K562 (cell line): ENCODE data around the gene MDFIC. TPM values are rescaled to one million over a fixed set of nuclear protein-coding genes. Genes with fewer than 3 reads are reported as not detected.

Experiments used
- ATAC-seq: fragments of 200-7000 bp; cut with Tn5 transposase; 3 replicates; pipeline ENCODE4 v1.9.1; 2020; ENCODE audit warnings: moderate library complexity
- BruUV-seq: library from RNA; stranded (reverse); fragments of 400-500 nt; replicated peaks from 2 replicates; lab custom pipeline; 2021; lab: Mats Ljungman, UMichigan
- CTCF ChIA-PET: fragments of 300-600 bp; formaldehyde crosslinking; extraction: SDS; loops from one replicate; lab custom pipeline; 2021; ENCODE audit warnings: low intra/inter-chr PET ratio; lab: Yijun Ruan, JAX
- POLR2A ChIA-PET: fragments of 300-600, 350-650 bp; sonication (Branson Sonifier 250); formaldehyde crosslinking; extraction: SDS; loops from one replicate; lab custom pipeline; 2021; ENCODE audit warnings: antibody characterized with exemption, inconsistent platforms; lab: Yijun Ruan, JAX
- DNase-seq, 4 experiments: peaks; one replicate each; pipeline versions ENCODE4 v3.0.0 to v3.0.0-alpha.2; 2011 to 2018; ENCODE audit warnings: low spot score in 3 of 4, mixed read lengths in 3 of 4; ENCODE audit errors: extremely low read depth in 1 of 4
- FAIRE-seq: peaks from 2 replicates; lab custom pipeline; 2011; peaks lifted over from hg19 to GRCh38; lab: Jason Lieb, UNC
- H2AFZ ChIP-seq: 2 replicates; pipeline ENCODE4 v1.6.0; 2011; ENCODE audit warnings: low read depth, low read length, control low read depth, inconsistent platforms
- H3K27ac ChIP-seq: fragments of 200-600 bp; 3 replicates; pipeline ENCODE4 v1.8.0; 2011; ENCODE audit warnings: low read depth, mild to moderate bottlenecking, control low read depth, inconsistent platforms, low read length, moderate library complexity, mixed read lengths; ENCODE audit errors: extremely low read depth
- H3K27me3 ChIP-seq, 2 experiments: fragments of 300-600 bp in 1 of 2; 2 replicates in 1 of 2; 3 replicates in 1 of 2; pipeline versions ENCODE4 v1.6.0 to v1.8.0; 2011; ENCODE audit warnings: inconsistent platforms in 2 of 2, low read length in 2 of 2, mild to moderate bottlenecking in 1 of 2, mixed read lengths in 1 of 2, moderate library complexity in 1 of 2; ENCODE audit not compliant: control insufficient read depth in 2 of 2, insufficient read depth in 2 of 2
- H3K36me3 ChIP-seq: fragments of 300-600 bp; 3 replicates; pipeline ENCODE4 v1.8.0; 2011; ENCODE audit warnings: mild to moderate bottlenecking, low read length, inconsistent platforms; ENCODE audit not compliant: control insufficient read depth, insufficient read depth
- H3K4me1 ChIP-seq, 2 experiments: fragments of 200-600 bp in 1 of 2; replicated peaks in 1 of 2; 2 replicates in 1 of 2; 3 replicates in 1 of 2; pipeline versions ENCODE4 v1.5.1 to v1.8.0; 2011; ENCODE audit warnings: inconsistent platforms in 2 of 2, low read length in 2 of 2, mild to moderate bottlenecking in 1 of 2, mixed read lengths in 1 of 2, moderate library complexity in 1 of 2; ENCODE audit not compliant: control insufficient read depth in 2 of 2, insufficient read depth in 2 of 2
- H3K4me2 ChIP-seq: 2 replicates; pipeline ENCODE4 v1.6.1; 2011; ENCODE audit warnings: low read length, control low read depth, inconsistent platforms, mixed read lengths; ENCODE audit not compliant: insufficient read depth
- H3K4me3 ChIP-seq: fragments of 200-600 bp; sonication (generic), shearing (Covaris generic); 2 replicates; pipeline ENCODE4 v1.5.1; 2016; ENCODE audit warnings: control low read depth, inconsistent platforms
- H3K79me2 ChIP-seq: fragments of 200-600 bp; 3 replicates; pipeline ENCODE4 v1.8.0; 2011; ENCODE audit warnings: low read length, inconsistent platforms; ENCODE audit not compliant: control insufficient read depth, insufficient read depth
- H3K9ac ChIP-seq, 2 experiments: 2 replicates each; pipeline versions ENCODE4 v1.6.0 to v1.6.1; 2011; ENCODE audit warnings: low read depth in 2 of 2, low read length in 2 of 2, control low read depth in 1 of 2, inconsistent platforms in 1 of 2, mild to moderate bottlenecking in 1 of 2, mixed read lengths in 1 of 2; ENCODE audit not compliant: insufficient read depth in 1 of 2
- H3K9me1 ChIP-seq: one replicate; pipeline ENCODE4 v1.6.0; 2011; ENCODE audit warnings: inconsistent platforms, mild to moderate bottlenecking, low read length, moderate library complexity; ENCODE audit not compliant: control insufficient read depth, insufficient read depth
- H3K9me3 ChIP-seq: replicated peaks from 2 replicates; pipeline ENCODE4 v1.5.1; 2011; ENCODE audit warnings: low read depth, low read length, inconsistent platforms; ENCODE audit not compliant: control insufficient read depth, insufficient read depth
- H4K20me1 ChIP-seq: replicated peaks from 2 replicates; pipeline ENCODE4 v1.6.1; 2011; ENCODE audit warnings: low read length, inconsistent platforms, mixed read lengths; ENCODE audit not compliant: control insufficient read depth, insufficient read depth
- JUN ChIP-seq, 2 experiments: sonication (generic) in 1 of 2; formaldehyde crosslinking in 1 of 2; IDR thresholded peaks; 2 replicates each; pipeline versions ENCODE4 v1.6.1 to v1.8.0; 2012 to 2022; ENCODE audit warnings: borderline replicate concordance in 2 of 2, mild to moderate bottlenecking in 2 of 2, improper control_type of control experiment in 1 of 2, low read depth in 1 of 2, low read length in 1 of 2, missing genetic modification reagents in 1 of 2
- PTRF ChIP-seq: fragments of 450-650 bp; IDR thresholded peaks from 2 replicates; pipeline ENCODE4 v1.6.1; 2016; ENCODE audit warnings: mild to moderate bottlenecking, missing genetic modification characterization, missing compliant biosample characterization
- SRSF1 ChIP-seq: fragments of 200-400 bp; formaldehyde crosslinking; IDR thresholded peaks from 2 replicates; pipeline ENCODE4 v1.6.1; 2017; ENCODE audit warnings: mild to moderate bottlenecking, low read depth, low read length, moderate library complexity
- STAT5B ChIP-seq: fragments of 250-450 bp; sonication (Bioruptor Pico); IDR thresholded peaks from 2 replicates; pipeline ENCODE4 v1.8.0; 2021; ENCODE audit warnings: mild to moderate bottlenecking, inconsistent platforms
- ZNF644 ChIP-seq: fragments of 200-800 bp; sonication (Bioruptor generic); IDR thresholded peaks from 2 replicates; pipeline ENCODE4 v1.6.1; 2016; ENCODE audit warnings: low read depth, missing genetic modification characterization, missing compliant biosample characterization
- WGBS: fragments of 100-300 bp; shearing (Covaris generic); methylation state at CpG from one replicate; pipeline ENCODE4 v1.1.6; 2016; ENCODE audit warnings: low coverage, mixed read lengths; ENCODE audit not compliant: insufficient coverage; ENCODE audit errors: missing lambda C conversion rate; 5-methylcytosine and 5-hydroxymethylcytosine counted together
- in situ Hi-C: fragments of 300-500 bp; cut with MboI; formaldehyde crosslinking; loops from 4 replicates; pipeline ENCODE4 v1.15.0; 2018; ENCODE audit warnings: inconsistent platforms, mixed read lengths
- intact Hi-C: fragments of 100-400 bp; cut with micrococcal nuclease; formaldehyde crosslinking; loops from 2 replicates; pipeline ENCODE4 v1.14.2; 2022
- polyA plus RNA-seq, 8 experiments: library from polyadenylated mRNA; depleted of rRNA in 4 of 8; stranded (reverse) in 5 of 8; unstranded in 3 of 8; fragments of >200 nt; fragmentation: Nextera tagmentation in 2 of 8; fragmentation: Illumina TruSeq in 1 of 8; extraction: Ambion mirVana in 2 of 8; extraction: Trizol in 1 of 8; gene quantifications; 2 replicates each; pipeline versions ENCODE4 v1.2.1 to v1.2.3, GENCODE V29; 2011 to 2014; ENCODE audit warnings: inconsistent platforms in 1 of 8, missing spikeins in 1 of 8
- total RNA-seq, 7 experiments: library from RNA; depleted of rRNA in 6 of 7; stranded (reverse); fragments of >200 nt in 6 of 7; fragmentation: Illumina TruSeq in 2 of 7; extraction: Trizol in 2 of 7; gene quantifications; 2 replicates each; pipeline versions ENCODE4 v1.2.1 to v1.2.3, GENCODE V29; 2011 to 2021; ENCODE audit warnings: low replicate concordance in 1 of 7
- TF ChIP-seq, protein P1 (sequence below): fragments of 250-450 bp; sonication (Bioruptor Pico); IDR thresholded peaks from 2 replicates; pipeline ENCODE4 v1.4.0; 2020
- TF ChIP-seq, protein P2 (sequence below), 3 experiments: fragments of 200-800 bp in 1 of 3; sonication (Bioruptor generic) in 1 of 3; sonication (generic) in 1 of 3; formaldehyde crosslinking in 1 of 3; IDR thresholded peaks; 2 replicates each; pipeline versions ENCODE4 v1.6.1 to v1.8.0; 2016 to 2022; ENCODE audit warnings: mild to moderate bottlenecking in 2 of 3, missing compliant biosample characterization in 2 of 3, missing genetic modification characterization in 2 of 3, missing genetic modification reagents in 1 of 3
- TF ChIP-seq, protein P3 (sequence below): fragments of 250-450 bp; sonication (Bioruptor Pico); IDR thresholded peaks from 2 replicates; pipeline ENCODE4 v1.8.0; 2021; ENCODE audit warnings: mild to moderate bottlenecking, moderate library complexity

MDFIC gene
- total and polyA plus RNA-seq, 9 of the 15 experiments (the other 6 are each of a cell fraction or from before 2014, with no cell fraction given), result 0.13 to 0.24 TPM; not detected in 7

DNA sequence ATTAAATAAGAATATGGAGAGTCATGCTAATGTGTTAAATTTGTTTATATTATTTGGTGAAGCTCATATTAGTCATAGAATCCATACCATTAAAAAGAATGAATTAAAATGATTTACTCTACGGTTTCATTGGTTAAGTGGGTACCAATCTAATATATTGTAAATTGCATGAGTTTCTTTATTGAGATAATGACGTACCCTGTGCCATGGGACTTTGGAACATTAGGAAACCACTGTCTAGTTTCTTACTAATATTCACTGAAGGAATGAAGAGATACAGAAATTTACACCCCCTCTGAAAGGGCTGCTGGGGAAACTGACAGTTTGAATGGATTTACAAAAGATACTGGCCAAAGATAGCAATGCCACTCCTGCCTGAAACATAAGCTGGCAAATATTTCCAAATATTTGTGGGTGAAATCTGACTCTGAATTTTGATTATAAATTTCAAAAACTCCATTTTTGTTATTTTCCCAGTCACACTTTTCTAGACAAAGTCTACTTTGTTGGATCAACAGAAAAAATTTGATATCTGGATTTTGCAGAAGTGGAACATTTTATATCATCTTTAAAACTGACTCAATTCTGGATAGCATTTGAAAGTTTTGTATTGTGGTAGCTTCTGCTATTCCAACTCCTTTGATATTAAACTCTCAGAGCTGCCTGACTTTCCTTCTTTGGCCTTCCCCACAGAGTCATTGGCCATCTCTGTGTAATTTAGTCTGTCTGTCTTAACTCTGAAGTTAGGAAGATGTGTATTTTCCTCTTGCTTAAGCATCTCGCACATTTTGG lies 22.3 kb downstream of the MDFIC start:
- ATAC-seq (no peak), FAIRE-seq (no peak), DNase-seq (no peak)
- no TSS peak for BruUV-seq
- no peak overlapping the region for H3K27ac ChIP-seq
- no peaks in the 10 kb centered on the region for H3K27me3 ChIP-seq
- H3K4me3 ChIP-seq, result no peak overlapping the region
- no peaks in the 10 kb centered on the region for H3K36me3 ChIP-seq
- no peak overlapping the region for H3K4me2 ChIP-seq
- no peaks in the 10 kb centered on the region for H3K4me1 ChIP-seq
- no peak overlapping the region for H2AFZ ChIP-seq
- no peaks in the 10 kb centered on the region for H3K79me2 ChIP-seq
- H3K9me1 ChIP-seq, result no peaks in the 10 kb centered on the region
- no peaks in the 10 kb centered on the region for H3K9me3 ChIP-seq
- ChIA-PET POLR2A (no interaction called here), CTCF (no interaction called here)
- intact Hi-C loops, result loop anchor here (10.0 kb wide), 1 partner anchor 919 kb away; no protein-coding TSS in a partner anchor
- H3K9ac ChIP-seq, result no peak overlapping the region
- in situ Hi-C loops, result no loop called here
- no peaks in the 10 kb centered on the region for H4K20me1 ChIP-seq
- WGBS, result 1% methylated on average over 3 of the region's 3 CpGs
- TF ChIP-seq ZNF644 (tag) (no peak), PTRF (no peak), SRSF1 (no peak), STAT5B (CRISPR knock-in tag) (no peak), JUN (IDR thresholded peaks at IDR 0.05; ENCODE audit: borderline replicate concordance, low read depth, low read length) (no peak), JUN (CRISPR knock-in tag; IDR thresholded peaks at IDR 0.05; ENCODE audit: borderline replicate concordance) (no peak)
- TF ChIP-seq, protein P1, sequence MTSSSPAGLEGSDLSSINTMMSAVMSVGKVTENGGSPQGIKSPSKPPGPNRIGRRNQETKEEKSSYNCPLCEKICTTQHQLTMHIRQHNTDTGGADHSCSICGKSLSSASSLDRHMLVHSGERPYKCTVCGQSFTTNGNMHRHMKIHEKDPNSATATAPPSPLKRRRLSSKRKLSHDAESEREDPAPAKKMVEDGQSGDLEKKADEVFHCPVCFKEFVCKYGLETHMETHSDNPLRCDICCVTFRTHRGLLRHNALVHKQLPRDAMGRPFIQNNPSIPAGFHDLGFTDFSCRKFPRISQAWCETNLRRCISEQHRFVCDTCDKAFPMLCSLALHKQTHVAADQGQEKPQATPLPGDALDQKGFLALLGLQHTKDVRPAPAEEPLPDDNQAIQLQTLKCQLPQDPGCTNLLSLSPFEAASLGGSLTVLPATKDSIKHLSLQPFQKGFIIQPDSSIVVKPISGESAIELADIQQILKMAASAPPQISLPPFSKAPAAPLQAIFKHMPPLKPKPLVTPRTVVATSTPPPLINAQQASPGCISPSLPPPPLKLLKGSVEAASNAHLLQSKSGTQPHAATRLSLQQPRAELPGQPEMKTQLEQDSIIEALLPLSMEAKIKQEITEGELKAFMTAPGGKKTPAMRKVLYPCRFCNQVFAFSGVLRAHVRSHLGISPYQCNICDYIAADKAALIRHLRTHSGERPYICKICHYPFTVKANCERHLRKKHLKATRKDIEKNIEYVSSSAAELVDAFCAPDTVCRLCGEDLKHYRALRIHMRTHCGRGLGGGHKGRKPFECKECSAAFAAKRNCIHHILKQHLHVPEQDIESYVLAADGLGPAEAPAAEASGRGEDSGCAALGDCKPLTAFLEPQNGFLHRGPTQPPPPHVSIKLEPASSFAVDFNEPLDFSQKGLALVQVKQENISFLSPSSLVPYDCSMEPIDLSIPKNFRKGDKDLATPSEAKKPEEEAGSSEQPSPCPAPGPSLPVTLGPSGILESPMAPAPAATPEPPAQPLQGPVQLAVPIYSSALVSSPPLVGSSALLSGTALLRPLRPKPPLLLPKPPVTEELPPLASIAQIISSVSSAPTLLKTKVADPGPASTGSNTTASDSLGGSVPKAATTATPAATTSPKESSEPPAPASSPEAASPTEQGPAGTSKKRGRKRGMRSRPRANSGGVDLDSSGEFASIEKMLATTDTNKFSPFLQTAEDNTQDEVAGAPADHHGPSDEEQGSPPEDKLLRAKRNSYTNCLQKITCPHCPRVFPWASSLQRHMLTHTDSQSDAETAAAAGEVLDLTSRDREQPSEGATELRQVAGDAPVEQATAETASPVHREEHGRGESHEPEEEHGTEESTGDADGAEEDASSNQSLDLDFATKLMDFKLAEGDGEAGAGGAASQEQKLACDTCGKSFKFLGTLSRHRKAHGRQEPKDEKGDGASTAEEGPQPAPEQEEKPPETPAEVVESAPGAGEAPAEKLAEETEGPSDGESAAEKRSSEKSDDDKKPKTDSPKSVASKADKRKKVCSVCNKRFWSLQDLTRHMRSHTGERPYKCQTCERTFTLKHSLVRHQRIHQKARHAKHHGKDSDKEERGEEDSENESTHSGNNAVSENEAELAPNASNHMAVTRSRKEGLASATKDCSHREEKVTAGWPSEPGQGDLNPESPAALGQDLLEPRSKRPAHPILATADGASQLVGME (CRISPR knock-in tag), result no peak
- TF ChIP-seq, protein P2, sequence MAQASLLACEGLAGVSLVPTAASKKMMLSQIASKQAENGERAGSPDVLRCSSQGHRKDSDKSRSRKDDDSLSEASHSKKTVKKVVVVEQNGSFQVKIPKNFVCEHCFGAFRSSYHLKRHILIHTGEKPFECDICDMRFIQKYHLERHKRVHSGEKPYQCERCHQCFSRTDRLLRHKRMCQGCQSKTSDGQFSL (CRISPR knock-in tag; IDR thresholded peaks at IDR 0.05), result no peak
- TF ChIP-seq, protein P2 (tag; IDR thresholded peaks at IDR 0.05), result no peak
- TF ChIP-seq, protein P3, sequence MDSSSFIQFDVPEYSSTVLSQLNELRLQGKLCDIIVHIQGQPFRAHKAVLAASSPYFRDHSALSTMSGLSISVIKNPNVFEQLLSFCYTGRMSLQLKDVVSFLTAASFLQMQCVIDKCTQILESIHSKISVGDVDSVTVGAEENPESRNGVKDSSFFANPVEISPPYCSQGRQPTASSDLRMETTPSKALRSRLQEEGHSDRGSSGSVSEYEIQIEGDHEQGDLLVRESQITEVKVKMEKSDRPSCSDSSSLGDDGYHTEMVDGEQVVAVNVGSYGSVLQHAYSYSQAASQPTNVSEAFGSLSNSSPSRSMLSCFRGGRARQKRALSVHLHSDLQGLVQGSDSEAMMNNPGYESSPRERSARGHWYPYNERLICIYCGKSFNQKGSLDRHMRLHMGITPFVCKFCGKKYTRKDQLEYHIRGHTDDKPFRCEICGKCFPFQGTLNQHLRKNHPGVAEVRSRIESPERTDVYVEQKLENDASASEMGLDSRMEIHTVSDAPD (CRISPR knock-in tag), result no peak
